Neural cell (in vitro differentiated cells): Measurements from ENCODE around the gene ST6GALNAC1.

ENCODE experiments used
- CTCF ChIP-seq: fragments of 450-650 bp; IDR thresholded peaks from 2 replicates; pipeline ENCODE4 v1.5.1; 2014; ENCODE audit warnings: antibody characterized with exemption, mild to moderate bottlenecking, moderate library complexity; ENCODE audit not compliant: poor library complexity, severe bottlenecking
- POLR2AphosphoS5 ChIP-seq: IDR thresholded peaks from 2 replicates; pipeline ENCODE4 v1.6.1; 2012

- TF ChIP-seq CTCF (no peak), POLR2AphosphoS5 (no peak)
Measured at GRCh38 chr17:76678330-76678729, 34.8 kb upstream of the ST6GALNAC1 start.
